Measurements from ENCODE around the gene TEX2. TPM values are rescaled to one million over a fixed set of nuclear protein-coding genes. Genes with fewer than 3 reads are reported as not detected.
A peak's percentile ranks its signal among the peaks of the same experiment; 100 is the strongest.

Gene TEX2
- total RNA-seq, 2 experiments from 2014 or later, result 15.2 to 15.8 TPM

- Mint-ChIP-seq H3K9me3 (ENCODE audit: low read depth) (no peaks in the 10 kb centered on the region), H3K27ac (peak overlapping the region; percentile 44), H3K4me1 (peaks cover 60% of the 10 kb centered on the region), H3K27me3 (no peaks in the 10 kb centered on the region), H3K36me3 (ENCODE audit: low read depth) (peaks cover 8% of the 10 kb centered on the region), H3K4me3 (no peak overlapping the region)
- CTCF ChIA-PET, result interaction anchor here (1.4 to 1.5 kb wide), 2 partner anchors 10 to 23 kb away, joined by 3 to 4 read pairs; no protein-coding TSS in a partner anchor
- DNase-seq, result no peak
- ATAC-seq, result no peak
- intact Hi-C loops (cut with DNase I, micrococcal nuclease), result no loop called here
- POLR2A ChIA-PET, result no interaction called here
Observed at GRCh38 chr17:64110379-64111152, 152.5 kb downstream of the TEX2 start.

DNA sequence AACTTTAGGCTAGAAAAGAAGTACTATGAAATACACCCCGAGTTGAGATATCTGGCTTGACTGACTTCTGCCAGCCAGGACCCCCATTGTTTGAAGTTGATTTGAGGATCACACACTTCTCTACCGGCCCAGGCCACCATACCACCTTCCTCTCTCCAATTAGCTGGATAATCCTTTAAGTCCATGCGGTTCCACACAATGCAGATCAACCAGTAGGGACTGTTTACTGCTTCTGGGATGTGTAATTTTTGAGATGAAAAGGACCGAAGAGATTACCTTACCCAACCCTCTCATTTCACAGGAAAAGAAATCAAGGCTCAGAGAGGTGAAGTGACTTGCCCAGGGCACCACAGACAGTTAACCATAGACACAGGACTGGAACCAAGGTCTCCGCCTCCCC is 153.7 kb downstream of the TEX2 start:
- no peak for ATAC-seq
- H3K4me1 Mint-ChIP-seq, result peaks cover 53% of the 10 kb centered on the region
- DNase-seq, result no peak
- H3K36me3 Mint-ChIP-seq (ENCODE audit: low read depth), result peaks cover 8% of the 10 kb centered on the region
- no peaks in the 10 kb centered on the region for H3K9me3 Mint-ChIP-seq (ENCODE audit: low read depth)
- no peak overlapping the region for H3K4me3 Mint-ChIP-seq
- no peaks in the 10 kb centered on the region for H3K27me3 Mint-ChIP-seq
- ChIA-PET CTCF (interaction anchor here (0.7 to 0.8 kb wide), 2 partner anchors 45 to 180 kb away, joined by 3 read pairs; no protein-coding TSS in a partner anchor), POLR2A (interaction anchor here (0.6 kb wide), 1 partner anchor 46 kb away, joined by 3 read pairs; no protein-coding TSS in a partner anchor)
- peak overlapping the region; percentile 55 for H3K27ac Mint-ChIP-seq
- intact Hi-C loops (cut with DNase I, micrococcal nuclease), result no loop called here

DNA sequence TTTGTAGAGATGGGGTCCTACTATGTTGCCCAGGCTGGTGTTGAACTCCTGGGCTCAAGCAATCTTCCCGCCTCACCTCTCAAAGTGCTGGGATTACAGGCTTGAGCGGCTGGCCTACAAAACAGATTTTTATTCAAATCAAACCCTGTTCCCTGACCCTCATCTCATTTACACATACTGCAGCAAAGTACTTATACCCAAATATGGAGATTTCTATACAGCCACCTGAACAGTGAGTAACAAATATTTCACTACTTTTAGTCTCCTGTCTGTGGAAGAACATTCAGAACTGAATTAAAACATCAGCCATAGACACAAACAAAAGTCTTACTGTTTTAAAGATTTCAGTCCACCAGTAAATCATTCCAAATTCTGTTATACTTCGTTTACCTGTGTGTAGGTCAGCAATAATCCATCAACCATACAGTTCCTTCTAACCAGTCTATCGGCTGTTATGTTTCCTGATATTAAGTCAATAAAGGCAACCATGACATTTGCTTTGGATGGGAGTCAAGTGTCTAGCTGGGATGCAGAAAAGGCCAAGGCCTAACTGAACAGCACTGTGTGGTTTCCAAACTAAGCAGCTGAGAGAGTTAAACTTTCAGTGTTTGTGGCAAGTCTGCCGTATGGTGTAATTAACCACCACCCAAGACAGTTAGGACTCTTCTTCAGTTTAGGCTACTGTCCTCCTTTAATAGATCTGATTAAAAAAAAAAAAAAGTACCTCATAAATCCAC is 155.4 kb downstream of the TEX2 start:
- peak; percentile 17 for ATAC-seq
- intact Hi-C loops (cut with DNase I, micrococcal nuclease), result no loop called here
- DNase-seq, result no peak
- peaks cover 61% of the 10 kb centered on the region for H3K4me1 Mint-ChIP-seq
- no peaks in the 10 kb centered on the region for H3K27me3 Mint-ChIP-seq
- ChIA-PET POLR2A (interaction anchor here (0.6 kb wide), 1 partner anchor 20 kb away, joined by 3 read pairs; no protein-coding TSS in a partner anchor), CTCF (interaction anchor here (1.0 to 2.2 kb wide), 3 partner anchors 10 to 43 kb away, joined by 3 to 5 read pairs (median 3); no protein-coding TSS in a partner anchor)
- H3K36me3 Mint-ChIP-seq (ENCODE audit: low read depth), result peaks cover 3% of the 10 kb centered on the region
- H3K27ac Mint-ChIP-seq, result peak overlapping the region; percentile 56
- no peaks in the 10 kb centered on the region for H3K9me3 Mint-ChIP-seq (ENCODE audit: low read depth)
- no peak overlapping the region for H3K4me3 Mint-ChIP-seq

DNA sequence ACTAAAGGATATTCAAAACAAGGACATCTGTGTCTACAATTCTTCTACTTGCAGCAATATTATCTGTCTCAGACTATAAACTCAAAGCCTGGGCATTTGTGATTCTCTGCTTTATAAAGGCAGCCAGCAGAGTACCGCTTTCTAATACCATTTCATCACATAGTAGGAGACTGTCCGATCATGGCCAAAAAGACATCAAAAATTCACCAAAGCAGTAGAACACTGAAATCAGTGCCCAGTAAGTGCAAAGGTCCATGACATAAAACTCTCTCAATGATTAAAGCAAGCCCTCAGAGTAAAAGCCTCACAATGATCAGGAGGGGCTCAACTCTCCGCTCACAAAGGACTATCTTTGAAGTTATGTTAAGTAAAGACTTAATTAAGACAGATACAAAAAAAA is 156.1 kb downstream of the TEX2 start:
- no peaks in the 10 kb centered on the region for H3K9me3 Mint-ChIP-seq (ENCODE audit: low read depth)
- H3K27ac Mint-ChIP-seq, result peak overlapping the region; percentile 48
- peaks cover 4% of the 10 kb centered on the region for H3K36me3 Mint-ChIP-seq (ENCODE audit: low read depth)
- ATAC-seq (no peak), DNase-seq (no peak)
- ChIA-PET POLR2A (no interaction called here), CTCF (interaction anchor here (2.2 kb wide), 1 partner anchor 43 kb away, joined by 5 read pairs; no protein-coding TSS in a partner anchor)
- H3K4me3 Mint-ChIP-seq, result no peak overlapping the region
- H3K27me3 Mint-ChIP-seq, result no peaks in the 10 kb centered on the region
- intact Hi-C loops (cut with DNase I, micrococcal nuclease), result no loop called here
- H3K4me1 Mint-ChIP-seq, result peaks cover 64% of the 10 kb centered on the region

DNA sequence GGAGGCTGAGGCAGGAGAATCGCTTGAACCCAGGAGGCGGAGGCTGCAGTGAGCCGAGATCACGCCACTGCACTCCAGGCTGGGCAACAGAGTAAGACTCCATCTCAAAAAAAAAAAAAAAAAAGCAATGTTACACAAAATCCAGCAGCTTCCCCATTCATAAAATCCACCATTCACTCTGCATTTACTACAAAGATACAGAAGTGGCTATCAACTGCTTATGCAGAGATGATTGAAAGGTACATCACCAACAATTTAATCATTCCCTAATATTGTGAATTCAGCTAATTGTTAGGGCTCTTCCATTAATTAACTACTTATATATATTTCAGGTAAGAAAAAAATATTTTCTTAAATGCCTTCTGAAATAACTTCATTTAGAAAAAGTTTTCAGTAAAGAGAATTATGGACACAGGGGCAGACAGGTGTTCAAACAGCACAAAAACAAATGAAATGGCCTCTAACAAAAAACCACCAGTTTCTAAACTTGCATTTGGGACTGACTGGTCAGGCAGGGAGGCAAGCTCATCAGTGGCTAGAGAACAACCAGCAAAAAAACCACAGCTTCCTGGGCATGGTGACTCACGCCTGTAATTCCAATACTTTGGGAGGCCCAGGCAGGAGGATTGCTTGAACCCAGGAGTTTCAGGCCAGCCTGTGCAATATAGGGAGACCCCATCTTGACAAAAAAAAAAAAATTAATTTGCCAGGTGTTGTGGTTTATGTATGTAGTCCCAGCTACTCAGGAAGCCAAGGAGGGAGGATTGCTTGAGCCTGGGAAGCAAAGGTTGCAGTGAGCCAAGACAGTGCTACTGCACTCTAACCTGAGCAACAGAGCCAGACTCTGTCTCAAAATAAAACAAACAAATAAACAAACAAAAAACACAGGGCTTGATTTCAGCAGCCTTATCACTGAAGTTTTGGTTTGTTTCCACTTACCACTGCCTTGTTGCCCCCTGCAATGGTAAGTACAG is 159.4 kb downstream of the TEX2 start:
- no peak for DNase-seq
- H3K9me3 Mint-ChIP-seq (ENCODE audit: low read depth), result no peaks in the 10 kb centered on the region

DNA sequence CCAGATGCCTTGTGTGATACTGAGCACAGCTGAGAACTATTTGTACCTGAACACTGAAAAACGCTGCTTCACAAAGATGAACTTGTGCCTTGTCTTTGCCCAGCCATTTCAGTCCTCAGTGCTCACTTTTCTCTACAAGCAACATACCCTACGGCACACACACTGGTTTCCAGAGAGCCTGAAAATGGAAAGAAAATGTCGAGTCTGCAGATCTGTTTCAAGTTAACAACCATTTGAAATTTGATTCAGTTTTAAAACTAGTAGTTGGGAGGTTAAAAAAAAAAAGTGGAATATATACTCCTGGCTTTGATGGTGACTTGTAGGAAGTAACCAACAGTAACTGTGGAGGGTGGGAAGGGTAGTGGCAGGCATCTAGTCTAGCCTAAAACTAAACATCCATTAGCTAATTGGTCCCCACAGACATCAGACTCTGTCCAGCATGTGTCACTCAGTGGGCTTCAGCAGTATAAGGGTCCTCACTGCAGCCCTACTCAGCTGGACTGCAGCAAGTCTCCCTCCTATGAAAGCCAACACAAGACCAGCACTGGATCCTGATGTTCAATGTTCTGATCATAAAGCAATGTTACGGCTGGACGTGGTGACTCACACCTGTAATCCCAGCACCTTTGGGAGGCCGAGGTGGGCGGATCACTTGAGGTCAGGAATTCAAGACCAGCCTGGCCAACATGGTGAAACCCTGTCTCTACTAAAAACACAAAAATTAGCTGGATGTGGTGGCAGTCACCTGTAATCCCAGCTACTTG is 160.3 kb downstream of the TEX2 start:
- no peaks in the 10 kb centered on the region for H3K9me3 Mint-ChIP-seq (ENCODE audit: low read depth)

More for the DNA sequence above, 159.4 kb downstream of the TEX2 start:
- no peak overlapping the region for H3K4me3 Mint-ChIP-seq
- intact Hi-C loops (cut with DNase I, micrococcal nuclease), result no loop called here
- no peak overlapping the region for H3K27ac Mint-ChIP-seq
- ATAC-seq, result no peak
- peaks cover 54% of the 10 kb centered on the region for H3K4me1 Mint-ChIP-seq
- peaks cover 7% of the 10 kb centered on the region for H3K36me3 Mint-ChIP-seq (ENCODE audit: low read depth)
- POLR2A ChIA-PET, result interaction anchor here (0.6 to 1.0 kb wide), 2 partner anchors 15 to 457 kb away, joined by 3 to 7 read pairs; no protein-coding TSS in a partner anchor
- no peaks in the 10 kb centered on the region for H3K27me3 Mint-ChIP-seq
- CTCF ChIA-PET, result interaction anchor here (1.1 to 1.7 kb wide), 6 partner anchors 9 to 74 kb away, joined by 3 to 8 read pairs (median 4); no protein-coding TSS in a partner anchor

DNA sequence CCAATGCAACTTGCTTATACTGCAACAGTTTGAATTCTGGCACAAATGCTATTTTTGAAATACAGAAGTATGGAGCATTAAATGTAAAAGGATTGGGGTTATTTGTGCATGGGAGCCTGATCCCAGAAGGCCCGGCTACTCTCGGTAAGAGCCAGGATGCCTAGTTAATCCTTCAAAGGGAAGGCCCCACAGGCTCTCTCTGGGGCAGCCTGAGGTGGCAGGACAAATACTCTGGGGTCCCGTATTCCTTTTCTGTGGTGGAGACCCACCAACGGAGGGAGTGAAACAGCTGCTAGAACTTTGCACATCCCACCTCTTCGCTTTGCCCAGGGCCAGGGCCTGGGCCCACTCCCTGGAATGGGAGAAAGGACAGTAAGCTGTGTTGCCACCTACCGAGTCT is 163.5 kb downstream of the TEX2 start:
- H3K27ac Mint-ChIP-seq, result no peak overlapping the region
- CTCF ChIA-PET, result interaction anchor here (0.6 to 0.7 kb wide), 2 partner anchors 25 to 71 kb away, joined by 3 read pairs; no protein-coding TSS in a partner anchor
- H3K27me3 Mint-ChIP-seq, result no peaks in the 10 kb centered on the region
- no peak for DNase-seq
- H3K4me3 Mint-ChIP-seq, result no peak overlapping the region
- H3K4me1 Mint-ChIP-seq, result peaks cover 60% of the 10 kb centered on the region
- POLR2A ChIA-PET, result no interaction called here
- no peak for ATAC-seq
- H3K9me3 Mint-ChIP-seq (ENCODE audit: low read depth), result no peaks in the 10 kb centered on the region
- peaks cover 31% of the 10 kb centered on the region for H3K36me3 Mint-ChIP-seq (ENCODE audit: low read depth)
- intact Hi-C loops (cut with DNase I, micrococcal nuclease), result no loop called here

More for the DNA sequence above, 160.3 kb downstream of the TEX2 start:
- Mint-ChIP-seq H3K36me3 (ENCODE audit: low read depth) (peaks cover 7% of the 10 kb centered on the region), H3K27me3 (no peaks in the 10 kb centered on the region), H3K4me1 (peaks cover 53% of the 10 kb centered on the region), H3K4me3 (no peak overlapping the region), H3K27ac (peak overlapping the region; percentile 42)
- no peak for ATAC-seq
- intact Hi-C loops (cut with DNase I, micrococcal nuclease), result no loop called here
- CTCF ChIA-PET, result interaction anchor here (0.6 to 1.7 kb wide), 11 partner anchors 9 to 199 kb away, joined by 3 to 8 read pairs (median 3); partner anchors contain the start of gene ICAM2
- POLR2A ChIA-PET, result no interaction called here
- DNase-seq, result no peak

Other genes with a start within 250 kb of the TEX2 start
- gene ICAM2, start 242.6 kb downstream of the TEX2 start, total RNA-seq, result 10 to 100 TPM; 46.6 to 49.0 TPM
- gene ERN1, start 133.1 kb downstream of the TEX2 start, total RNA-seq, result 10 to 100 TPM; 23.7 to 26.8 TPM
- 10 to 100 TPM in 1 of 2 experiments, 1 to 10 TPM in 1; 9.9 to 13.5 TPM for gene PECAM1, start 127.6 kb upstream of the TEX2 start, total RNA-seq
- under 1 TPM in 1 of 2 experiments, not detected in 1; 0.30 TPM for gene MILR1, start 185.9 kb upstream of the TEX2 start, total RNA-seq
- gene POLG2, start 233.8 kb upstream of the TEX2 start, total RNA-seq, result 10 to 100 TPM; 26.9 to 30.2 TPM
- 100 to 1,000 TPM; 575 TPM for gene DDX5, start 243.0 kb upstream of the TEX2 start, total RNA-seq
- gene CEP95, start 243.7 kb upstream of the TEX2 start, total RNA-seq, result 10 to 100 TPM; 40.5 to 42.8 TPM

Measured in activated CD4-positive, alpha-beta T cell treated with anti-CD3 and anti-CD28 coated beads for 36 hours (primary cell).